H1 (cell line): ENCODE data around the gene NLRP1. TPM values are rescaled to one million over a fixed set of nuclear protein-coding genes. Genes with fewer than 3 reads are reported as not detected.

ENCODE experiments used
- CEBPB ChIP-seq: IDR thresholded peaks from 2 replicates; pipeline ENCODE4 v1.6.1; 2012; ENCODE audit warnings: low read depth, low read length
- CHD7 ChIP-seq: fragments of 300-600 bp; sonication (generic); IDR thresholded peaks from 2 replicates; pipeline ENCODE4 v1.7.1; 2012; ENCODE audit warnings: low read length, moderate library complexity, mild to moderate bottlenecking, inconsistent platforms; ENCODE audit not compliant: insufficient replicate concordance
- CREB1 ChIP-seq: IDR thresholded peaks from 2 replicates; pipeline ENCODE4 v1.6.1; 2012; ENCODE audit warnings: inconsistent platforms
- JUND ChIP-seq: IDR thresholded peaks from 2 replicates; pipeline ENCODE4 v1.6.1; 2011; ENCODE audit warnings: mild to moderate bottlenecking, improper control_type of control experiment, low read length
- NANOG ChIP-seq: IDR thresholded peaks from 2 replicates; pipeline ENCODE4 v1.6.1; 2011; ENCODE audit warnings: low read length, low read depth, mild to moderate bottlenecking, inconsistent platforms; ENCODE audit not compliant: insufficient read depth, poor library complexity, severe bottlenecking
- PHF8 ChIP-seq: fragments of 200-600 bp; sonication (generic); conservative IDR thresholded peaks from 2 replicates; pipeline ENCODE4 v1.7.1; 2012; ENCODE audit warnings: low read depth, mild to moderate bottlenecking, inconsistent platforms, low read length, moderate library complexity
- polyA plus RNA-seq, 7 experiments: library from polyadenylated mRNA; depleted of rRNA in 3 of 7; stranded (reverse) in 5 of 7; unstranded in 2 of 7; fragments of >200 nt in 5 of 7; fragments of 200-250 nt in 2 of 7; gene quantifications; 1 replicate in 5 of 7; 2 replicates in 1 of 7; 4 replicates in 1 of 7; pipeline versions ENCODE4 v1.2.1 to v1.2.3, GENCODE V29; 2011 to 2013; ENCODE audit warnings: missing spikeins in 2 of 7, mixed read lengths in 2 of 7
- total RNA-seq: library from RNA; stranded (reverse); fragmentation: NEBNext Ultra II Directional; extraction: Animal tissue kit (Norgen Biotek cat#: 25700); gene quantifications from 2 replicates; pipeline ENCODE4 v1.2.1, GENCODE V29; 2021
- TF ChIP-seq, protein P1 (sequence below): IDR thresholded peaks from 2 replicates; pipeline ENCODE4 v1.6.1; 2012; ENCODE audit warnings: inconsistent platforms

NLRP1 gene
- total and polyA plus RNA-seq, 2 of the 8 experiments (the other 6 are each of a cell fraction or from before 2014, with no cell fraction given) = 8.6 to 10.4 TPM

DNA sequence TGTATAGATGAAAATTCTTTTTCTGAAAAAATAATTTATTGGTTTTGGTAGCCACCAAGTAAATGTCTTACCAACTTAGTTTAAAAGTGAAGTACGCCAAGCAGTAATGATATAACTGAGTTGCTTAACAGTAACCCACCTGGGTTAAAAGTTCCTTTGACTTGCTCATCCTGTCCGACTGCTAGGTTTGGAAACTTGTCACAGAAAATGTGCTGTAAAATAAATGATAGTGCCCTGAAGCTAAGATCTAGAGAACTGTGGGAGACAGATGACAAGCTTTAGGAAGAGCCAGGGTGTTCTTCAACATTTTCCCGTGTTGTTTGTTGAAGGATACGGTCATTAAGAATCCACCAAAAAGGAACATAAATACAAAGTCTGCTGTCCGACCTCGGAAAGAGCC, 103.3 kb downstream of the NLRP1 start (continued):
- TF ChIP-seq NANOG = no peak
- TF ChIP-seq JUND = no peak
- no peak for TF ChIP-seq CREB1
- no peak for TF ChIP-seq CHD7
- TF ChIP-seq, protein P1, sequence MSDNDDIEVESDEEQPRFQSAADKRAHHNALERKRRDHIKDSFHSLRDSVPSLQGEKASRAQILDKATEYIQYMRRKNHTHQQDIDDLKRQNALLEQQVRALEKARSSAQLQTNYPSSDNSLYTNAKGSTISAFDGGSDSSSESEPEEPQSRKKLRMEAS = no peak
- TF ChIP-seq CEBPB = no peak
- no peak for TF ChIP-seq PHF8
- TF ChIP-seq, all 59 proteins: peak for 0
